ENCODE data around the gene RNF166. TPM values are rescaled to one million over a fixed set of nuclear protein-coding genes. Genes with fewer than 3 reads are reported as not detected.

Gene RNF166
- total and polyA plus RNA-seq, 2 of the 13 experiments (the other 11 are each of a cell fraction or from before 2014, with no cell fraction given): 21.4 to 23.0 TPM

GRCh38 chr16:88715312-88716190 lies 9.3 kb upstream of the RNF166 start (continued):
- no peak for TF ChIP-seq ZEB1 (IDR thresholded peaks at IDR 0.05; ENCODE audit: insufficient replicate concordance, low read depth)
- no peak for TF ChIP-seq ZNF496 (CRISPR knock-in tag; IDR thresholded peaks at IDR 0.05; ENCODE audit: insufficient replicate concordance)
- TF ChIP-seq ZBED4 (CRISPR knock-in tag; IDR thresholded peaks at IDR 0.05; ENCODE audit: borderline replicate concordance): no peak
- TF ChIP-seq ZNF567 (CRISPR knock-in tag; IDR thresholded peaks at IDR 0.05; ENCODE audit: borderline replicate concordance): no peak
- TF ChIP-seq POLR2G (IDR thresholded peaks at IDR 0.05; ENCODE audit: low read depth, low read length): 0 out of 2 replicates have a peak, but pooled peaks have one; percentile 35
- no peak for TF ChIP-seq ZNF296 (CRISPR knock-in tag; conservative IDR thresholded peaks at IDR 0.05)
